HS-5 (cell line): ENCODE measurements around the gene METRN.
A peak's percentile ranks its signal among the peaks of the same experiment; 100 is the strongest.

ENCODE experiments used
- DNase-seq: peaks from one replicate; pipeline ENCODE4 v3.0.0-alpha.2; 2012; ENCODE audit warnings: low read depth

The METRN gene

DNA sequence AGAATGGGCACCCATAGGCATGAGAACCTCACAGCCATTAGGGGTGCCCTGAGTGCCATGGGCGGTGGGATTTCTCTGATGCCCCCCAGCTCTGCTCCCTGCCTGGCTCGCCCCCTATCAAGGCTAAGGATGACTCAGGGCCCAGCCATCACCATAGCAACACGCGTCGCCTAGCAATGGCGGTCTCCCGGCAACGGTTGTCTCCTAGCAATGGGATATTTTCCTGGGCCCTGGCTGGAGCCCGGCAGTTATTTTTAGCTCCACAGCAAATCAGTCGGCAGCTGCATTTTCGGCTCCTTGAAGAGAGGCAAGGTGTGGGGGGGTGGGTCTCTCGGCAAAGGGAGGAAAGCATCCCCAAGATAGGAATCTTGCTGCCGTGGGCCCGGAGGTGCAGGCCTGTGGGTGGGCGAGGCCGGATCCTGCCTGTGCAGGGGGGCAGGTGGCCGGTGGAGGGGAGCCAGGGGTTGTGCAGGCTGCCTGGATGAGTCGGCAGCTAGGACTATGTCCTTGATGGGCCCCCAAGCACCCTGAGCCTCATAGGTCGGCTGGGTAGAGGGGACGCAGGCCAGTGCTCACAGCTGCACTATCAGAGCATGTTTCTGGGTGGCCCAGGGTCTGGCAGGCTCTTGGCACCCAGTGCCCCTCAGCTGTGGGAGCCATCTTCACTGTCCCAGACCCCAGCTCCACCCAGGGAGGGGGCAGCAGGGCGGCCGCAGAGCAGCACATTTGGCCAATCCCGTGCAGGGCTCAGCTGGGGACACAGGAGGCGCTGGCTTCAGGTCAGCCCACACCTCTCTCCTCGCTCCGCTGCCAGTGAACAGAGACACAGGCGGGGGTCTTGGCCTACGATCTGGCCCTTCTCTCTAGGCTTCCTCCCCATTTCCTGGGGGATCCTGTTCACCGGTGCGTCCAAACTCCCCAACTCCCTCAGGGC lies 5.1 kb upstream of the METRN start:
- no peak for DNase-seq

- DNase-seq = no peak
These were observed 4.3 kb upstream of the METRN start for GRCh38 chr16:710500-711075.

- no peak for DNase-seq
These were observed 3.8 kb upstream of the METRN start for GRCh38 chr16:711084-711483.

- no peak for DNase-seq
These were observed 3.2 kb upstream of the METRN start for GRCh38 chr16:711548-712320.

- peak; percentile 95 for DNase-seq
These were observed 2.1 kb upstream of the METRN start for GRCh38 chr16:712740-713250.

- no peak for DNase-seq
These were observed 839 bp upstream of the METRN start for GRCh38 chr16:714079-714478.

- DNase-seq = no peak
These were observed 720 bp downstream of the METRN start for GRCh38 chr16:715477-716199.

- no peak for DNase-seq
These were observed 1.3 kb downstream of the METRN start for GRCh38 chr16:716200-716568.

DNA sequence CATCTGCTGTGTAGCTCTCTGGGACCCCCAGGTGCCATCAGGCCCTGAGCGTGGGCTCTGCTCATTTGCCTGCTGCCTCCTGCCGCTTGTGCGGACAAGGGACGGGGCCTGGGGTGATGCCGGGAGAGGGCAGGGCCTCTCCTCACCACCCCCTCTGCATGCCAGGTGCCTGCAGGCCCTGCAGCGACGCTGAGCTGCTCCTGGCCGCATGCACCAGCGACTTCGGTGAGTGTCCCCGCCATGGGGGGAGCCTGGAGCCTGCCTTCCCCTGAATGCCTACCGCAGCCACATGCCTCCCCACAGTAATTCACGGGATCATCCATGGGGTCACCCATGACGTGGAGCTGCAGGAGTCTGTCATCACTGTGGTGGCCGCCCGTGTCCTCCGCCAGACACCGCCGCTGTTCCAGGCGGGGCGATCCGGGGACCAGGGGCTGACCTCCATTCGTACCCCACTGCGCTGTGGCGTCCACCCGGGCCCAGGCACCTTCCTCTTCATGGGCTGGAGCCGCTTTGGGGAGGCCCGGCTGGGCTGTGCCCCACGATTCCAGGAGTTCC lies 1.9 kb downstream of the METRN start:
- no peak for DNase-seq

- no peak for DNase-seq
These were observed 2.7 kb downstream of the METRN start for GRCh38 chr16:717450-718245.

GRCh38 chr16:718389-718788 lies 3.5 kb downstream of the METRN start:
- DNase-seq = no peak

DNA sequence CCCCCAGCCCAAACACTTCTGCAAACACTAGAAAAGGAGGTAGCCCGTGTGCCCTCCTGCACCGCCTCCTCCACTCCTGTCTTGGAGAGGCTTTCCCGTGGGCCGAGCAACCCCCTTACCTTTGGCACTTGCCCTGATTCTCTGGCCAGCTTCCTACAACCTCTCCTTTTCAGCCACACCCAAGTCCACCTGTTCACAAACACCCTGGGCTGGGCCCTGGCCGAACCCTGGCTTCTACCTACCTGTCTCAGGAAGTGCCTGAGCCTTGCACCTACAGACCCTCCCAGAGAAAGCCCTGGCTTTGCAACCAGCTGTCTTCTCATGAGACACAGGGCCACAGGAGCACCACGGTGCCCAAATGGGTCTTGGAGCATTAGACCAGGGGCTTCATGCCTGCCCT lies 4.0 kb downstream of the METRN start:
- no peak for DNase-seq

DNA sequence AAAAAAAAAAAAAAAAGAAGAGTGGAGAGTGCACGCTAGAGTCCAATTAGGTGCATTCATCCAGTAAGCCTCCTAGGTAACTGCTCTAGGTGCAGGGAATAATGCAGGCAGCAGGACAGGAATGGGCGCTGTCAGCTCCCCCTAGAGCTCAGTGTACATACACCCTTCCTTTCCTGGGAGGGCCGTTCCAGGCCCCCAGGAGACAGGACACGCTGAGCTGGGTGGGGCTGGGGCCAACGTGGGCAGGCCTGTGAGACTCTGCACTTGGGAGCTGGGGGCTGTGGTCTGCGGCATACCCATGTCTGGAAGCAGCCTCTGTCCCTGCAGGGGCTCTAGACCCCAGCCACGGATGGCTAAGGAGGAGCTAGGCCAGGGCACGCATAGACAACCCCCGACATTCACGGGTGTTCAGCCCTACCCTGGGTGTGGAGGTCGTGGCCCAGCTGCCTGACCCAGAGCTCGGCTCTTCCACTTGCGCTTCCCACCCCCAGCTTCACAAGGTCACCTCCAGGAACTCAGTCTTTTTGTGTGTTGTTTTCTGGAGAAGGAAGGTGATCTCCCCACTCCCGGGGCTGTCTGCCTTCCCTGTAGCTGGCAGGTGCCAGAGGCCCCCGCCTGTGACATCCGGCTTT lies 5.0 kb downstream of the METRN start:
- DNase-seq = no peak

DNA sequence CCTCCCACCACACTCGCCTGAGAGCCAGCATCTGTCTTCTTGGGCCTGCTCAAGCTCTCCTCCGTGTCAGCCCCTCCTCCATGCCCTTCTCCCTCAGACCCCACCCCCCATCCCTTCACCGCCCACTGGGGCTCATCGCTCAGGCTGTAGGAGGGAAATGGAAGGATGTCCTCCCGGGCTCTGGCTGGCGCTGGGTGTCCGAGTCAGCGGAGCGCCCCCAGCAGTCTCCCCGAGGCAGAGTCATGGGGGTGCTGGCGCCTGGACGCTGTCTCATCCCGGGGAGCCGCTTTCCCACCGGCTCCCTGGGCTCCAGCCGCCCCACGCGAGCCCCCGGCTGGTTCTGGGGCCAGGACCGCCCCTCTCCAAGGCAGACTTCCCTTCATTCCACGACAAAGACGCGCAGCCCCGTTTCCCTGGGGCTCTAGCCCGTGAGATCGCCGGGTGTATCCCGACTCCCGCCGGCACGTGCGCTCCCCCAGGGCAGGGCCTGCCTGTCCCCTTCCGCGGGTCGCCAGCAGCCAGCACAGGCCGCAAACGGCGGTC lies 5.6 kb downstream of the METRN start:
- DNase-seq = no peak

DNA sequence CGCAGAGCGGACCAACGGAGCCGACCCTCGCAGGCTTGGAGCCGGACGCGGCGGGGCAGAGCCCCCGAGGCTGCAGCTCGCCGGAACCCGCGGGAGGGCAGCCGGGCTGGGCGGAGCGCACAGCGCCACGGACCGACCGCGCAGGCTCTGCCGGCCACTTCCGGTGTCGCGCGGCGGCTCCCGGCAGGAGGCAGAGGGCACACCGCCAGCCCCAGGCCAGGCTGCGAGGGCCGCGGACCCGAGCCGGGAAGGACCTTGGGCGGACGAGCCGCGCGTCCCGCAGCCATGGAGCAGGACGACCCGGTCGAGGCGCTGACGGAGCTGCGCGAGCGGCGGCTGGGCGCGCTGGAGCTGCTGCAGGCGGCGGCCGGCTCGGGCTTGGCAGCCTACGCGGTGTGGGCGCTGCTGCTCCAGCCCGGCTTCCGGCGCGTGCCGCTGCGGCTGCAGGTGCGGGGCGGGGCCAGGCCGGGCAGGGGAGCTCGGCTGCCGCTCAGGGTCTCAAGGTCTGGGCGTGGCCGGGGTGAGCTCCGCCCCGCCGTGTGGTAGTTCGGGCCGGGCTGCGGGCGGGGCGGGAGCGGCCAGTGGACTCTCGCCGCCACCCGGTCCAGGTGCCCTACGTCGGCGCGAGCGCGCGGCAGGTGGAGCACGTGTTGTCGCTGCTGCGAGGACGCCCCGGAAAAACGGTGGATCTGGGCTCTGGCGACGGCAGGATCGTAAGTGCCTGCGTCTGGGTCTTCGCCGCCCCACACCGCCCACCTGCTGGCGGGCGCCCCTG lies 6.3 kb downstream of the METRN start, which contains the start of gene ANTKMT:
Gene ANTKMT (plus strand): TSS at position 157 of the 775 bp plus-strand sequence. CDS start 129 bp downstream, at position 286.
- DNase-seq = no peak

GRCh38 chr16:721765-722540 lies 7.0 kb downstream of the METRN start:
- no peak for DNase-seq

- DNase-seq = no peak
These were observed 8.1 kb downstream of the METRN start for GRCh38 chr16:722835-723633.
